ENCODE measurements around the gene PTPRN2. TPM values are rescaled to one million over a fixed set of nuclear protein-coding genes. Genes with fewer than 3 reads are reported as not detected.

Gene PTPRN2
- total RNA-seq, 1 experiment from 2014 or later: 1.2 TPM

DNA sequence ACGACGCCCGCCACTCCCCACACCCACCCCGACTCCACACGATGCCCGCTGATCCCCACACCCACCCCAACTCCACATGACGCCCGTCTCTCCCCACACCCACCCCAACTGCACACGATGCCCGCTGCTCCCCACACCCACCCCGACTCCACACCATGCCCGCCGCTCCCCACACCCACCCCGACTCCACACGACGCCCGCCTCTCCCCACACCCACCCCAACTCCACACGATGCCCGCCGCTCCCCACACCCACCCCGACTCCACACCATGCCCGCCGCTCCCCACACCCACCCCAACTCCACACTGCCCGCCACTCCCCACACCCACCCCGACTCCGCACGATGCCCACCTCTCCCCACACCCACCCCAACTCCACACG lies 933.8 kb downstream of the PTPRN2 start:
- no peaks in the 10 kb centered on the region for H3K4me1 ChIP-seq (replicated peaks)
- no peak overlapping the region for H3K27ac ChIP-seq
- no peak overlapping the region for H3K4me3 ChIP-seq
- no peak for DNase-seq (ENCODE audit: low read depth in 1 of 2, low spot score in 2 of 2)
- H3K27me3 ChIP-seq (replicated peaks): no peaks in the 10 kb centered on the region
- no peaks in the 10 kb centered on the region for H3K36me3 ChIP-seq
- H3K9me3 ChIP-seq (replicated peaks): 0 out of 2 replicates have a peak, but pooled peaks cover 3% of the 10 kb centered on the region

DNA sequence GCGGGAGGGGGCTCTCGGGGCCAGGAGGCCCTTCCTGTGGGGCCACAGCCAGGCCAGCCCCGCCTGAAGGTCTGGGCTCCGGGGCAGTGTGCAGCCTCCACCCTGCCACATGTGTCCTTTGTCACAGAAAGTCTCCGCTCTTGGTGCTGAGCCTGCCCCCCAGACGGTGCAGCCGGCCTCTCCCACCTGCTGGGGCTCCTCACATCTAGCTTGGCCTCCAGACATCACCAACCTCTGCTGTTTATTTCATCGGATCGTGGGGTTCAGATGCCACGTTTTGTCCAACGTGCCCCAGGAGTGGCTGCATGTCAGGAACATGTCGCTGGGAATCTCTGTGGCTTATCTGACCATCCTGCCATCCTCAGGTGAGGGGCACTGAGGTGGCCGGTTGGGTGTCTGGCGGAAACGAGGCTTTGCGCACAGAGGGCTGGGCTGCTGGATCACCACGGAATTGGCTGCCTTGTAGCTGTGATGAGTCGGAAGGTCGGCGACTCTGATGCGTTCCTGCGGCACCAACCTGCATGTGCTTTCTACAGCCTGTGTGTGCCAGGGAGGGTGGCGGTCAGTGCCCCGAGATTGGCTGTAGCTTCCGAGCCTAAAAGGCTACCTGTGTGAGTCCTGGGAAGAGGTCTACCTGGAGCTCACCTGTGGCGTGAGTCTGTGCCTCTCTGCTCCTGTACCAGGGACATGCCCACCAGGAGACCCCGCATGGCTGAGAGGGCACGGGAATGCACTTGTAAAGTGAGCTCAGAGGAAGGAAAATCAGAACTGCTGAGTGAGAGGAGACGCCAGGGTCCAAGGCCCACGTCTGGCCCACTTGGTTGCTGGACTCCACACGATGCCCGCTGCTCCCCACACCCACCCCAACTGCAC lies 934.4 kb downstream of the PTPRN2 start:
- Histone ChIP-seq H3K36me3 (no peaks in the 10 kb centered on the region), H3K27ac (no peak overlapping the region), H3K4me3 (no peak overlapping the region), H3K9me3 (replicated peaks) (0 out of 2 replicates have a peak, but pooled peaks cover 3% of the 10 kb centered on the region), H3K4me1 (replicated peaks) (no peaks in the 10 kb centered on the region), H3K27me3 (replicated peaks) (no peaks in the 10 kb centered on the region)
- no peak for DNase-seq (ENCODE audit: low read depth in 1 of 2, low spot score in 2 of 2)

DNA sequence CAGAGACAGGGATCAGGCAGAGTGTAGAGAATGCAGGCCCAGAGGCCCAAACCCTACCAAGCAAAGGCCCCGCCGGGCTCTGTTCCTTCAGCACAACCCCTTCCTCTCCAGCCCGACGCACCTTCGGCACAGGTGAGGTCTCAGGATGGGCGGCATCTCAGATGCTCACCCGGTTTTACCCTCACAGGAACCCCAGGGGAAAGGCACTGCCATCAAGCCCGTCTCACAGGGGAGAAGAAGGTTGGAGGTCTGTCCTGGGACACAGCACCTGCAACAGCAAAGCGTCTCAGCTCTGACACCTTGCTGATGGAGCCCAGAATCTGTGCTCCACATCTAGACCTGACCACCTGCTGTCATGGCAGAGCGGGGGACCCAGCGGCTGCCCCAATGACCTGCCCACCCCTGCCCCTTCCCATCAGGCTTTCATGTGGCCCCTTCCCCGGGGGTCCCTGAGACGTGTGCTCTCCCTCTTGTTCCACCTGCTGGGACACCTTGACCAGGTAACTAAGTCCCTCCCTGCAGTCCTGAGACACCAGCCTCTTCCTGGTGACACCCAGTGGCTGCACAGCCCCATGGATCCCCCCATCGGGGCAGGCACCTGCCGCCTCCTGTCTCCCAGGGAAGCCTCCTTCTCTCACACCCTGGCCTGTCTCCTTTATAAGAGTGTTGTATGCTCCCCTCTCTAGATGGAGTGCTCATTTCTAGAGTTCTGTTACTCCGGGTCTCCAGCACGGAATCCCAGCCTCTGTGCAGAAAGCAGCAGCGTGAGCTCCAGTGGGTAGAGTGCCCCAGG lies 935.3 kb downstream of the PTPRN2 start:
- Histone ChIP-seq H3K9me3 (replicated peaks) (0 out of 2 replicates have a peak, but pooled peaks cover 3% of the 10 kb centered on the region), H3K4me3 (no peak overlapping the region), H3K27me3 (replicated peaks) (no peaks in the 10 kb centered on the region), H3K36me3 (no peaks in the 10 kb centered on the region), H3K27ac (no peak overlapping the region), H3K4me1 (replicated peaks) (no peaks in the 10 kb centered on the region)
- no peak for DNase-seq (ENCODE audit: low read depth in 1 of 2, low spot score in 2 of 2)

DNA sequence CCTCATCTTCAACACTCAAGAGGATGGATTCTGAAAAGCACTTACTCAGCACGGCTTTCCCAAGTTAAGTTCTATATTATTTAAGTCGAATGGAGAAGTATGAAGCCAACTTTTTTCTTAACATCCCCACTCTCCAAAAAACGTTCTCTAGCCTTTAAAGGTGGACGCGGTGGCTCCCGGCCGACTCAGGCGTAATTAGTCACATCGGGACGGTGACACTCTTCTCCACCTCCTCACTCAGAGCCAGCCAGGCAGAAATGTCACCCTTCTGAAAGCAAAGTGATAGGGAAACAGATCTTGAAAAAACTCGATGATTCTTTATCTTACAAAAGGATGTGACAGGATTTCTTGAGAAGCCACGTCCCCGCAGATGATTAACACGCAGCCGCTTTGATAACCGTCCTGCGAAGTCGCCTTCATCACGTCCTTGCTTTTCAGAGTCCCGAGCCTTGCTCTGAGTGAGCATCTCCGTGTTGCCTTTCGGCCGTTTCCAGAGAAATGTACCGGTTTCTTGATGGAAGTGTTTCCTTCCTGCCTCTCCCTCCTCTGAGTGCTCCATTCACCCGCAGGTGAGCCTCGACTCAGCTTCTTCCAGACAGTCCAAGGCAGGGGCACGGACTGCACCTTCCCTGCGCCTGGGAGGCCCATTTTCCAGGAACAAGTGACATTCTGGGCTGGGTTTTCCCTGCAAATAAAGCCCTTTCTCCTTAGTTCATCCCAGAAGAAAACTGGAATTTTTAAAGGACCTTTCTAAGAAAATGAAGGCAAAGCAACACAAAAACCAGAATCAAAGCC lies 936.1 kb downstream of the PTPRN2 start:
- Histone ChIP-seq H3K4me1 (replicated peaks) (no peaks in the 10 kb centered on the region), H3K27me3 (replicated peaks) (no peaks in the 10 kb centered on the region), H3K4me3 (no peak overlapping the region), H3K27ac (no peak overlapping the region), H3K9me3 (replicated peaks) (0 out of 2 replicates have a peak, but pooled peaks cover 3% of the 10 kb centered on the region), H3K36me3 (no peaks in the 10 kb centered on the region)
- DNase-seq (ENCODE audit: low read depth in 1 of 2, low spot score in 2 of 2): no peak

DNA sequence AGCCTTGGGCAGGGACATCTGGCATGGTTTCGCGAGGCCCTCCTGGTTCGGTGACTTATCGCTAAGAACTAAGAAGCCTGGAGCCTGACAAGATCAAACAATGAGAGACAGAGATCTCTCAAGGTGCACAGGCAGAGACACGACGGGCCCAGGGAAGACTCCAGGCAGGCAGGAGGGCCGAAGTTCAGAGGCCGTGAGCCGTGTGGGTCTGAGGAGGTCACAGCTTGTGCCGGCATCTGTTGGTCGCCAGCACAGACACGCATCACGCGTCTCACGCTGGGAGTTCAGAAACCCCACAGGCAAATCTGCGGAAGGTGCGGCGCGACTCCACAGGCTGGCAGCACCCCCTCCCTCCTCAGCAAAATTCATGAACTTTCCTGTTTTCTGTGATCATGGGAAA lies 936.8 kb downstream of the PTPRN2 start:
- Histone ChIP-seq H3K36me3 (no peaks in the 10 kb centered on the region), H3K4me1 (replicated peaks) (no peaks in the 10 kb centered on the region), H3K9me3 (replicated peaks) (no peaks in the 10 kb centered on the region), H3K4me3 (no peak overlapping the region), H3K27ac (no peak overlapping the region), H3K27me3 (replicated peaks) (no peaks in the 10 kb centered on the region)
- DNase-seq (ENCODE audit: low read depth in 1 of 2, low spot score in 2 of 2): no peak

DNA sequence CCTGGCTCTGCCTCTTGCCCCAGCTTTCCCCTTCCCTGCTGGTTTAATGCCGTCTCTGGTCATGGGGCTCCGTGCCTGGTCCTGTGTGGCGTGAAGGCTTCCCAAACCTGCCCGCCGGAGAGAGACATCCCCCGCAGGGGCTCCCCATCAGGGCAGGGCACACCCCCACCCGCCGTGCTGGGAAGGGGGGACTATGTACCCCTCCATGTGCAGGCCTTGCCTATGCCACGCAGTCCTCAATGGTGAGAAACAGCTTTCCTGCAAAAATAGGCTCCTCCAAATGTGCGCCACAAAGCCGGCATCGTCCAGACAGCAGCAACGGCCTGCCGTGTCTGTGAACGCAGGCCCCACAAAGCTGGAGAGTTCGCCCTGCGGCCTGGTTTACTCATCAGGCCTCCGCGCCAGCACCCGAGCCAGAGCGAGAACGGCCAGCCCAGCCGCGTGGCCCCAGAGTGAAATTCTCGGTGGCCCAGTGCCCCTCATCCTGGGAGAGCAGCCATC lies 937.4 kb downstream of the PTPRN2 start:
- no peak for DNase-seq (ENCODE audit: low read depth in 1 of 2, low spot score in 2 of 2)
- Histone ChIP-seq H3K9me3 (replicated peaks) (no peaks in the 10 kb centered on the region), H3K27me3 (replicated peaks) (no peaks in the 10 kb centered on the region), H3K4me3 (no peak overlapping the region), H3K4me1 (replicated peaks) (no peaks in the 10 kb centered on the region), H3K36me3 (no peaks in the 10 kb centered on the region), H3K27ac (no peak overlapping the region)

DNA sequence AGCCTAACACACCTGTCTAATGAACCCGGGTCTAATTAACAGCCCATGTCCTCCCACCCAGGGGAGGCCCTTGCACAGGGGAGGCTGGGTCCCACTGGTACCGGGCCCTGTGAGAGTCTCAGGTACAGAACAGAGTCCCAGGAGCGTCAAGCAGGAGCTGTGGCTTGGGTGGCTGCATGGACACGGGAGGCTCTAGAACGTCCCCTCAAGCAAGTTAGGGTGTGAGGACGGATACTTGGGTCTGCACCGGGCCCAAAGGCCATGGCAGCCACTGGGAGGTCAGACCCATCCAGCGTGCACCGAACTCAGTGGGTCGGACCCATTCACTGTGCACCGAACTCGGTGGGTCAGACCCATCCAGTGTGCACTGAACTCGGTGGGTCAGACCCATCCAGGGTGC lies 941.1 kb downstream of the PTPRN2 start:
- no peaks in the 10 kb centered on the region for H3K4me1 ChIP-seq (replicated peaks)
- H3K27me3 ChIP-seq (replicated peaks): no peaks in the 10 kb centered on the region
- H3K36me3 ChIP-seq: no peaks in the 10 kb centered on the region
- no peak overlapping the region for H3K4me3 ChIP-seq
- H3K9me3 ChIP-seq (replicated peaks): peaks cover 4% of the 10 kb centered on the region; the same call in 1 of the 2 replicates
- DNase-seq (ENCODE audit: low read depth in 1 of 2, low spot score in 2 of 2): no peak
- no peak overlapping the region for H3K27ac ChIP-seq

DNA sequence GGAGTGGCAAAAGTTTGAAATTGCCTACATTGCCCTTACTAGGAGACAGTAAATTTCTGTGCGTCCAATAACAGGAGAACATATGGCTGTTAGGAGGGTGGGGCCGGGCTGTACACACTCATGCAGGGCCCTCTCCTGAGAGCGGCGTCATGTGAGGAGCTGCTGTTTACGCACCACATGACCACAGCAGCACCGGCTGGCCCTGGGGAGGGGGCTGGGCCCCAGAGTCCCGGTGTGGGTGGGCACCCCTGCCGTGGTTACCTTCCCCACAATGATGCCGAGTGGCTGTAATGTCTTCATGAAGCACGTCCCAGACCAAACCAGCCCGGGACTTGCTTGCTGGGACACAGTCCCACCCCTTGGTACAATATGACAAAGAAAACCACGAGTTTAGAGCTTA lies 942.1 kb downstream of the PTPRN2 start:
- no peaks in the 10 kb centered on the region for H3K4me1 ChIP-seq (replicated peaks)
- no peaks in the 10 kb centered on the region; the same call in 1 of the 2 replicates for H3K36me3 ChIP-seq
- DNase-seq (ENCODE audit: low read depth in 1 of 2, low spot score in 2 of 2): no peak
- no peaks in the 10 kb centered on the region for H3K27me3 ChIP-seq (replicated peaks)
- no peak overlapping the region for H3K27ac ChIP-seq
- H3K4me3 ChIP-seq: no peak overlapping the region
- peaks cover 5% of the 10 kb centered on the region; the same call in 1 of the 2 replicates for H3K9me3 ChIP-seq (replicated peaks)

DNA sequence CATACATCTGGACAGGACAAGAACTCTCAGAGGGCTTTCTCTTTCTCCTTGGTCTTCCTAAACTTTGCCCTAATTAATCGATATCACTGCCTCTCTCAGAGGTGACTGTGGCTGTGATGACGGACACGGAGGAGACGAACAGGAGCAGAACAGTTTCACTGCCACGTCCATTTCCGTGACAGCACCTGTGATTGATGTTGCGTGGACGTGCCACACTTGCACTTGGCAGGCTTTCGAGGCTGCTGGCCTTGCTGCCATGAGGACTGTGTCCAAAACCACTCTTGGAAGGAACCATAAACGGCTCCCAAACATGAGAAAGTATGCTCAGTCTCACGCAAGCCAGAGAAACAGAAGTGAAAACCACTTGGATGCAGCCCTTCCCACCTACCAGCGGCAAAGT lies 942.7 kb downstream of the PTPRN2 start:
- no peak for DNase-seq (ENCODE audit: low read depth in 1 of 2, low spot score in 2 of 2)
- H3K9me3 ChIP-seq (replicated peaks): peaks cover 11% of the 10 kb centered on the region; the same call in 1 of the 2 replicates
- H3K4me3 ChIP-seq: no peak overlapping the region
- H3K36me3 ChIP-seq: no peaks in the 10 kb centered on the region; the same call in 1 of the 2 replicates
- no peak overlapping the region for H3K27ac ChIP-seq
- no peaks in the 10 kb centered on the region for H3K4me1 ChIP-seq (replicated peaks)
- H3K27me3 ChIP-seq (replicated peaks): no peaks in the 10 kb centered on the region

DNA sequence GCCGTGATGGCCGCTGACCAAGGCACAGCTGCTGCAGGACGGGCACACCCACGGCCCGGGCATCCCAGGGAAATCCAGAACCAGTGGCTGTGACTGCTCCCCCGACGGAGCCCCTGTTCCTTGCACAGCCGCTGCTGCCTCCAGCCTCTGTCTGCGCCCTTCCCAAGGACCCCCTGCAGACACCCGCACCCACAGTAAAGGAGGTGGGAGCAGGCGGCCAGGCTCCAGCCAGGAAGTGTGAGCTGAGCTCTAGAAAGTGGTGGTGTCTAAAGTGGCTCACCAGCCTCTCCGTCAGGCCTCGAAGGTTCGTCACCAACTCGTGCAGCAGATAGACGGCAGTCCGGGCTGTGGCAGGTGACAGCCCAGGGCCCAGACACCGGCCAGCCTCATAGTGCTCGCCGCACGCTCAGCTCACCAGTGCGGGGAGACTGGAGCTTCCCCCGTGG lies 944.1 kb downstream of the PTPRN2 start:
- Histone ChIP-seq H3K9me3 (replicated peaks) (peaks cover 12% of the 10 kb centered on the region; the same call in 1 of the 2 replicates), H3K27ac (no peak overlapping the region), H3K4me1 (replicated peaks) (no peaks in the 10 kb centered on the region), H3K4me3 (no peak overlapping the region), H3K36me3 (no peaks in the 10 kb centered on the region; the same call in 1 of the 2 replicates), H3K27me3 (replicated peaks) (no peaks in the 10 kb centered on the region)
- DNase-seq (ENCODE audit: low read depth in 1 of 2, low spot score in 2 of 2): no peak

DNA sequence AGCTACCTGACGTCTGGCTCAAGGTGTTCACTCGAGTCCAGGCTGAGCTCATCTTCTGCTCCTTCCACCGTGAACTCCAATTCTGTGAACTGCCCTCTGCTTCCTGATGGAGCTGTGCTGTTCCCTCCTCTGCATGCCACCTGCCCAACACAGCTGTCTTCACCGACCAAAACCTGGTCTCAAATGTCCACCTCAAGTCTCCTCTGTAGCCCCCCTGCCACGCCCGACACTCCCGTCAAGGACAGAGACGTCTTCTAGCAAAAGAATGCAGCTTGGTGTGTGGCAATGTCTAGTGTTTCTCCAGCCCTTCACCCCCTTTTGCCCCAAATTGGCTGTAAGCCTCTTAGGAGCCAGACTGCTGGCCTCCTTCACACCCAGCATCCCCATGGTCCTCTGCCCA lies 945.8 kb downstream of the PTPRN2 start:
- no peaks in the 10 kb centered on the region for H3K4me1 ChIP-seq (replicated peaks)
- H3K4me3 ChIP-seq: no peak overlapping the region
- no peaks in the 10 kb centered on the region for H3K27me3 ChIP-seq (replicated peaks)
- peaks cover 12% of the 10 kb centered on the region; the same call in 1 of the 2 replicates for H3K9me3 ChIP-seq (replicated peaks)
- H3K36me3 ChIP-seq: no peaks in the 10 kb centered on the region; the same call in 1 of the 2 replicates
- no peak overlapping the region for H3K27ac ChIP-seq
- DNase-seq (ENCODE audit: low read depth in 1 of 2, low spot score in 2 of 2): no peak

DNA sequence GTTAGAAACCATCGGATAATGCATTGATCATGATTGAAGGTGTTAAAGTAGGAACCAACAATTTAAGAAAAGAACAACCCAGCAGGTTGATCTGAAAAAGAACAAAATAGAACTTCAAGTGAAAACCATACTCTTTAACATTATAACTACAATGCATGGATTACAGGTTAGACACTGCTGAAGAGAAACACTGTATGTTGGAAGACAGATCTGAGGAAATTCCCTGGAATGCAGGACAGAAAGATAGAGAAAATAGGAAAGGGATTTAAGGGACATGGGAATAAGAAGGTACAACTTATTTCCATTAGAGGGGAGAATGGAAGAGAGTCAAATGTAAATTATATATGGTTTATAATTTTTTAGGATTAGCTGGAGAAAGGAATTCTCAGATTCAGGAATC lies 947.5 kb downstream of the PTPRN2 start:
- Histone ChIP-seq H3K36me3 (no peaks in the 10 kb centered on the region; the same call in 1 of the 2 replicates), H3K27me3 (replicated peaks) (no peaks in the 10 kb centered on the region), H3K4me1 (replicated peaks) (no peaks in the 10 kb centered on the region), H3K4me3 (no peak overlapping the region), H3K27ac (no peak overlapping the region), H3K9me3 (replicated peaks) (peaks cover 12% of the 10 kb centered on the region; the same call in 1 of the 2 replicates)
- DNase-seq (ENCODE audit: low read depth in 1 of 2, low spot score in 2 of 2): no peak

DNA sequence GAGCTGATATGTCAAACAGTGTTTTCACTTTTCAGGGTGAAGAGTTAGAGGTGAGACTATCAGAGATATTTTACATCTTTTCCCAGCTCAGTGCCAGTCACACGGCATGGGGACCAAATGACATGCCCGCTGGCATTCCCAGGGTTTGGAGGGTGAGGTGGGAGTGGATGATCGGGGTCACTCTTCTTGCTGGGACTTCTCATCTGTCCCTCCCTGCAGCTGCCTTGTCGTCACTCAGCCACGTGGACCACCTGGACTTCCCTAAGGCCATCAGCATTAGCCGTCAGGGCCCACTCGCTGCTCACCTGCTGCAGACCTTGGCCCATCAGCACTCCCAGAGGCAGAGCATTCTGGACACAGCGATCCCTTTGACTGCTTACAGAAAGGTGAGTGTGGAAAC lies 949.1 kb downstream of the PTPRN2 start:
- no peaks in the 10 kb centered on the region; the same call in 1 of the 2 replicates for H3K36me3 ChIP-seq
- DNase-seq (ENCODE audit: low read depth in 1 of 2, low spot score in 2 of 2): no peak
- no peak overlapping the region for H3K27ac ChIP-seq
- peaks cover 16% of the 10 kb centered on the region for H3K9me3 ChIP-seq (replicated peaks)
- H3K4me1 ChIP-seq (replicated peaks): no peaks in the 10 kb centered on the region
- no peaks in the 10 kb centered on the region for H3K27me3 ChIP-seq (replicated peaks)
- H3K4me3 ChIP-seq: no peak overlapping the region
